Measurements from ENCODE around the gene STK39. TPM values are rescaled to one million over a fixed set of nuclear protein-coding genes. Genes with fewer than 3 reads are reported as not detected.

The STK39 gene
- total RNA-seq, 4 donors from 2014 or later, result 13.8 to 28.2 (median 18.3) TPM

DNA sequence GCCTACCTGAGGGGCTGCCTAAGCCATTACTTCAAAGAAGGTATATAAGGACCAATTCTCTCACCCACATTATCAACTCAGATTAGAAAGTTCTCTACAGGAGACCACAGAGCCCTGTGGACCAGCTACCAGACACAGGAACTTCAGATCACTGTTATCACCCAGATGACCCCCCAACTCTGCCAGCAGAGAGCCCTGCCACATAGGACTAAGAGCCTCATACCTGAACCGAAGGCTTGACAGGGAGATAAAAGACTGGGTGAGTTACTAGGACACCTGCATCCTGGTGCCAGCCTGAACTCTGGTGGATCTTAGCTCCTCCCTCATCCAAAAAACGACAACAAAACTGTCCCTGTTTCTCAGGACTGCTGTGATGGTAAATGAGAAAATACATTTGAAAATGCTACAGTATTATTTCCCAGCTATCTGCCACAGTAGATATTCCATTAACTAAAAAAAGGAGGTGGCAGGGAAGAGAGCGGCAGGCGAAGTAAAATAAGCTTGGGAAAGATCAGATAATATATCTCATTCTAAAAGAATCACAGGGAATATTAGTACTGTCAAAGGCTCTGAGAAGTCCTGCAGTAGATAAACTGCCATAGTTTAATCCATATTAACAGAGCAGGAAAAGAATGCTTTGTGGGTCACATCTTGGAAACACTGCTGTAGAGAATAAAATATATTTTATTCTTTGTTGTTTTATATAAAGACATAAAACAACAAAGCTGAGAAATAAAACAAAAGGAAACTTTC, 79.7 kb downstream of the STK39 start:
- H3K4me1 ChIP-seq, result peaks cover 13% of the 10 kb centered on the region
- no peak overlapping the region for H3K4me3 ChIP-seq
- H3K36me3 ChIP-seq, result peaks cover 6% of the 10 kb centered on the region
- DNase-seq (ENCODE audit: low spot score in 2 of 2), result no peak
- WGBS, result 89% methylated on average over 4 of the region's 4 CpGs
- no peaks in the 10 kb centered on the region for H3K27me3 ChIP-seq
- no peaks in the 10 kb centered on the region for H3K9me3 ChIP-seq
- H3K27ac ChIP-seq, result no peak overlapping the region
- no peak for TF ChIP-seq EP300 (IDR thresholded peaks at IDR 0.05)
- TF ChIP-seq, protein P1, sequence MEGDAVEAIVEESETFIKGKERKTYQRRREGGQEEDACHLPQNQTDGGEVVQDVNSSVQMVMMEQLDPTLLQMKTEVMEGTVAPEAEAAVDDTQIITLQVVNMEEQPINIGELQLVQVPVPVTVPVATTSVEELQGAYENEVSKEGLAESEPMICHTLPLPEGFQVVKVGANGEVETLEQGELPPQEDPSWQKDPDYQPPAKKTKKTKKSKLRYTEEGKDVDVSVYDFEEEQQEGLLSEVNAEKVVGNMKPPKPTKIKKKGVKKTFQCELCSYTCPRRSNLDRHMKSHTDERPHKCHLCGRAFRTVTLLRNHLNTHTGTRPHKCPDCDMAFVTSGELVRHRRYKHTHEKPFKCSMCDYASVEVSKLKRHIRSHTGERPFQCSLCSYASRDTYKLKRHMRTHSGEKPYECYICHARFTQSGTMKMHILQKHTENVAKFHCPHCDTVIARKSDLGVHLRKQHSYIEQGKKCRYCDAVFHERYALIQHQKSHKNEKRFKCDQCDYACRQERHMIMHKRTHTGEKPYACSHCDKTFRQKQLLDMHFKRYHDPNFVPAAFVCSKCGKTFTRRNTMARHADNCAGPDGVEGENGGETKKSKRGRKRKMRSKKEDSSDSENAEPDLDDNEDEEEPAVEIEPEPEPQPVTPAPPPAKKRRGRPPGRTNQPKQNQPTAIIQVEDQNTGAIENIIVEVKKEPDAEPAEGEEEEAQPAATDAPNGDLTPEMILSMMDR (IDR thresholded peaks at IDR 0.05), result no peak
- TF ChIP-seq POLR2AphosphoS5 (IDR thresholded peaks at IDR 0.05), result no peak
- TF ChIP-seq POLR2A (IDR thresholded peaks at IDR 0.05), result no peak

DNA sequence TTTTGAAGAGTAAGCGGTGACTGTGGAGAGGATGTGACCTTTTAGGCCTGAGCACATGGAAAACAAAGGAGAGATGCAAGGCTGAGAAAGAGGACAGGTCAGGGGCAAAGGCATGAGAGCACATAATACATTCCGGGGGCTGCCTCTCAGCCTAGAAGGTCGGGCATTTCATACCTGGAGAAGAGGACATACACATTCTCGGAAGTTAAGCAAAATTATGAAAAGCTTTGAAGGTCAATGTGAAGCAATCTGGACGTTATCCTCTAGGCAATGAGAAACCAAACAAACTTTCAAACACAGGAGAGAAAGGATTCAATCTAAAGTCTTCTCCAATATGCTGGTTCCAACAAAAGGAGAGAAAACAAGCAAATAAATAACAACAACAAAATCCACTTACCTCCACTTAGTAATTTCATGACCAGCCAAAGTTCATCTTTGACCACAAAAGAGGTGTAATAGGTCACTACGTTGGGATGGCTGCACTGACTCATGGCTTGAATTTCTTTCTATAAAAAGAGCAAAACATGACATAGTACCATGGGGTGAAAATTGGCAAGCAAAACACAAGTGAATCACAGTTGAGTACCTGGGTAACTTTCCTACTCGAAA, 80.4 kb downstream of the STK39 start:
- no peak for DNase-seq (ENCODE audit: low spot score in 2 of 2)
- no peak overlapping the region for H3K4me3 ChIP-seq
- no peaks in the 10 kb centered on the region for H3K9me3 ChIP-seq
- no peaks in the 10 kb centered on the region for H3K27me3 ChIP-seq
- 86% methylated on average over 7 of the region's 7 CpGs for WGBS
- peaks cover 10% of the 10 kb centered on the region for H3K36me3 ChIP-seq
- no peak overlapping the region for H3K27ac ChIP-seq
- TF ChIP-seq POLR2A (IDR thresholded peaks at IDR 0.05) (no peak), POLR2AphosphoS5 (IDR thresholded peaks at IDR 0.05) (no peak), EP300 (IDR thresholded peaks at IDR 0.05) (no peak)
- TF ChIP-seq, protein P1 (IDR thresholded peaks at IDR 0.05), result no peak
- peaks cover 13% of the 10 kb centered on the region for H3K4me1 ChIP-seq

DNA sequence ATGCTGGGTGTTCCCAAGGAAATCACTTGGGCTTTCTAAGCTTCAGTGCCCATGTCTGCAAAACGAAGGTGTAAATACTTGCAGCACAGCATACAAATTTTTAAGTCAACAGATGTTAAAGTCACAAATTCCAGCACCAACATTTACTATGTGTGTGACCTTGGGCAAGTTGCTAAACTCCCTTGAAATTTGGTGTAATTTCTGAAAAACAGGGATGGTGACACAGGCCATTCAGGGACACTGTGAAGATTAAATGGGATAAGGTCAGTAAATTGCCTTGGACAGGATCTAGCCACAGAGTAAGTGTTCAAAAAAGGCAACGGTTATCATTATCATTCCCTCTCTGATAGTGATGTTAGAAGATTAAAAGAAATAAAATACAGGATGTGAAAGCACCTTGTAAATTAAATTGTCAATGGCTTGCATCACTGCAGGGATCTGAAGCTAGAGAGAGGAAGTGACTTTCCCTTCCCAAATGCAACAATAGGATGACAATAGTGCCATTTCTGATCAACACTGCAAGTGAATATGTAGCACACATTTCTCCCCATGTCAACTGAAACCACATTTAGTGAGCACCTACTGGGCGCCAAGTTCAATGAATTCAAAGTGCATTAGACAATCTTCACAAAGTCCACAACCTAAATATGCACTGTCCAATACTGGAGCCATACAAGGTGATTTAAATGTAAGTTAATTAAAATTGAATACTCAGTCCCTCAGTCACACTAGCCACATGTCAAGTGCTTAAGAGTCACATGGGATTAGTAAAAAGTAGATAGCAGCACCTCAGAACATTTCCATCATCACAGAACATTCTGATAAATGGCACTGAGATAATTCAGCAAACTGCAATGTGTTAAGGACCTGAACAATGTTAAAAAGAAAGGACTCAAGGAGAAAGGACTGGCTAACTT, 81.2 kb downstream of the STK39 start:
- no peak overlapping the region for H3K27ac ChIP-seq
- peaks cover 10% of the 10 kb centered on the region for H3K36me3 ChIP-seq
- no peaks in the 10 kb centered on the region for H3K9me3 ChIP-seq
- H3K27me3 ChIP-seq, result no peaks in the 10 kb centered on the region
- no peak overlapping the region for H3K4me3 ChIP-seq
- TF ChIP-seq POLR2AphosphoS5 (IDR thresholded peaks at IDR 0.05) (no peak), POLR2A (IDR thresholded peaks at IDR 0.05) (no peak), EP300 (IDR thresholded peaks at IDR 0.05) (no peak)
- TF ChIP-seq, protein P1 (IDR thresholded peaks at IDR 0.05), result no peak
- peaks cover 13% of the 10 kb centered on the region for H3K4me1 ChIP-seq
- no peak for DNase-seq (ENCODE audit: low spot score in 2 of 2)
- 70% methylated on average over 3 of the region's 3 CpGs for WGBS

DNA sequence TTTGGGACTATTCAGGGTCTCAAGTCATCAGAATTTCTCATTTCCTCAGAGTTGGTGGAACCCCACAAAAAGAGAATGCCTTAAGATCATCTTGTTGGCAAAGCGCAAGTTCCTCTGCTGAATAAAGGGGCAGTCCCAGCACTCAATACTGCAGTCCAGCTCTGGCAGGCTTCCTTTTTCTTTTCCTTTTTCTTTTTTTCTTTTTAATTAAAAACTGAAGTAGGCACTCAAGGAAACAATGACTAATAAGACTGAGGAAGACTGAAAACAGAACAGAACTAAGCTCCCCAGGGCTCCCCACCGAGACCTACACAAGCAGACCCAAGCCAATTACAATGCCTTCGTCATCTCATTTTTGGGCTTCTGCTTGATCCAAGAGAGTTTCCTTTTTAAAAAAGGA, 82.0 kb downstream of the STK39 start:
- Histone ChIP-seq H3K36me3 (peaks cover 10% of the 10 kb centered on the region), H3K9me3 (no peaks in the 10 kb centered on the region), H3K4me1 (peaks cover 13% of the 10 kb centered on the region), H3K27me3 (no peaks in the 10 kb centered on the region), H3K4me3 (no peak overlapping the region), H3K27ac (peak overlapping the region; percentile 63)
- WGBS, result 42% methylated on average over 3 of the region's 3 CpGs
- DNase-seq (ENCODE audit: low spot score in 2 of 2), result no peak
- TF ChIP-seq, protein P1 (IDR thresholded peaks at IDR 0.05), result no peak
- TF ChIP-seq EP300 (IDR thresholded peaks at IDR 0.05) (no peak), POLR2A (IDR thresholded peaks at IDR 0.05) (no peak), POLR2AphosphoS5 (IDR thresholded peaks at IDR 0.05) (no peak)
